OCI-M2 (cell line): ENCODE measurements around the gene EVL.
"Not testable (repeated sequence)": the region's sequence is repeated elsewhere in the genome, so short reads cannot be mapped to it uniquely, and the experiment has no call there.

Experiments used
- DNase-seq: peaks from one replicate; lab custom pipeline; 2025; ENCODE audit not compliant: unreplicated experiment; lab: John Stamatoyannopoulos, UW

Gene EVL

DNA sequence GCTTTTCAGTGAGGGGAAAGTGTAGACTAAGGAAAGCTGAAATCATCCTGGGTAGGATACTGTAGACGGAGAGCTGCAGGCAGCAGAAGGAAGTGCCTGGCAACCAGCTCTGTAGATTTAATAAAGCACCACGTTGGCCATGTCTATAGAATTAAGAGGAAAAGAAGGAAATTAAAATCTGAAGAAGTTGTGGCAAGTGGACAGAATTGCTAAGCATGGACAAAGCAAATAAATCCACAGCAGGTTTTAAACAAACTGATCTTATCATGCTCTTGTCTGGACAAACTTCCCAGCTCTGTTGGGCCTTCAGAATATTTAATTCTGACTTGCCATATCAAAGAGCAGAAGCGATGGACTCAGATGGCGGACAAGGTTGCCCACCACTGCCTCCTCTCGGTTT, 27.2 kb upstream of the EVL start:
- no peak for DNase-seq

DNA sequence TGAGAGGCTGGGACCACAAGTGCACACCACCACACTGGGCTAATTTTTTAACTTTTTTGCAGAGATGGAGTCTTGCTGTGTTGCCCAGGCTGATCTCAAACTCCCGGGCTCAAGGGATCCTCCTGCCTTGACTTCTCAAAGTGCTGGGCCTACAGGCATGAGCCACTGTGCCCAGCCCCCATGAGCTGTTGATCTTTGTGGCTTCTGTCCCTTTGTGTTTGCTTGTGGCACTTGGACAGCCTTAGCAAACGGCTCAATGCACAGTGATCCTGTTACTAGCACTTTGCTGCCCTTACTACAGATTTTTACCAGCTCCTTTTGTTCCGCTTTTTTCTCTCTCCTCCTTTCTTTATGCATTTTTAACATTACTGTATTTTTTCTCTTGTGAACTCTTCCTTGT, 25.3 kb upstream of the EVL start:
- DNase-seq = no peak

DNA sequence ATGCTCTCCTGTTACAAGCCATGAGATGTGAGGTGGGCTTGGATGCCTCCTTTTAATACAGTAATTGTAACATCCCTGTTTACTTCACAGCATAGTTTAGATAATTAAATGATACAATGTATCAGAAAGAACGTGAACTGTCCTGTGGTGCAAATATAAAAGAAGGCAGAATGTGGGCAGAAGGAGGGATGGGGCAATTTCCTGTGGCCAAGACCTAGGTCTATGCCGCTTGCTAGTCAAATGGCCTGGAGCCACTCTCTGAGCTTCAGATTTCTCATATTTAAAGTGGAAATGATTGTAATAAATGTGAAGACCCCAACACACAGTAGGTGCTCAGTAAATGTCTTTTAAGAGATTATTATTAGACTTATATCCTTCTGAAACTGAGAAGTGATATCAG, 24.0 kb upstream of the EVL start:
- DNase-seq = no peak

DNA sequence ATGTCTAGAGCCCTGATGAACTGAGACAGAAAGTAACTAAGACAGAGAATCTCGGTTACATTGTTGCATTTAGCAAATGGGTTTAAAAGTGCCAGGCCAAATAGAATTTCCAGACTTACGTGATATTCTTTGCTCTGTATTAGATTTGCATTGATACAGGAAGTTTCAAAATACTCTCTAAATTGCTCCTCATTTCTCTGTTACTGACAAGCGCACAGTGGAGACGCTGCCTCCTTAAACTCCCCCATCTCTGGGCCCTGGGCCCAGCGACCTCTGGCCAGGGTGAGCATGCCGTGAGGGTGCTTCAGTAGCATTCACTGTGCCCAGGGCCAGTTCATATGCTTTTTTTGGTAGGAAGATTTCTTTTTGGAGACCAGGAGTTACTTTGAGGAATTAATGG, 22.9 kb upstream of the EVL start:
- DNase-seq = no peak

GRCh38 chr14:100045642-100046344, 19.4 kb upstream of the EVL start:
- no peak for DNase-seq

- DNase-seq = no peak
Observed at GRCh38 chr14:100047600-100047999, 17.6 kb upstream of the EVL start.

DNA sequence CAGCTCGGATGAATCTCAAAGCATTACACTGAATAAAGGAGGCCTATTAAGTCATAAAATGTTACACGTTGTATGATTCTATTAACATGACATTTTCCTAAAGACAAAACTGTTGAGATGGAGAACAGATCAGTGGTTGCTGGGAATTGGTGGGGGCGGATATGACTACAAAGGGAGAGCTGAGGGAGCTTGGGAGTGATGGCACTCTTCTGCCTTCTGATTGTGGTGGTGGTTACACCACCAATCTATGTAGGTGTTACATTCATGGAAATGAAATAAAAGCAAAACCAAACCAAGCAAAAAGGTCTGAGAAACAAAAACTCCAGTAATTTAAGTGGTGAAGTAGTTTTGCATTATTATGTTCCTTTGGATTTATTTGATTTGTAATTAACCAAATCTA, 16.4 kb upstream of the EVL start:
- no peak for DNase-seq

- DNase-seq = no peak
Observed at GRCh38 chr14:100049220-100049619, 16.0 kb upstream of the EVL start.

DNA sequence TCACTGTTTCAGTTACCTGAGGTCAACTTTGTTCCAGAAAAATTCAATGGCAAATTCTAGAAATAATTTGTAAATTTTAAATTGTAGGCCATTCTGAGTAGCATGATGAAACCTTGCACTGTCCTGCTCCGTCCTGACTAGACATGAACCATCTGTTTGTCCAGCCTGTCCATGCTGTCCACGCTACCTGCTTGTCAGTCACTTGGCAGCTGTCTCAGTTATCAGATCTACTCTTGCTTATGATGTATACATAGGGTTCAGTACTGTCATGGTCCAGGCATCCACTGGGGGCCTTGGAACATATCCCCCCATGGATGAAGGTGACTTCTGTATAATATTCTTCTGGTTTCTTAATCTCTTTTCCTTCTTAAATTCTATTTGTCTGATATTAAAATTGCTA, 14.1 kb upstream of the EVL start:
- no peak for DNase-seq

GRCh38 chr14:100051543-100051942, 13.7 kb upstream of the EVL start:
- no peak for DNase-seq

DNA sequence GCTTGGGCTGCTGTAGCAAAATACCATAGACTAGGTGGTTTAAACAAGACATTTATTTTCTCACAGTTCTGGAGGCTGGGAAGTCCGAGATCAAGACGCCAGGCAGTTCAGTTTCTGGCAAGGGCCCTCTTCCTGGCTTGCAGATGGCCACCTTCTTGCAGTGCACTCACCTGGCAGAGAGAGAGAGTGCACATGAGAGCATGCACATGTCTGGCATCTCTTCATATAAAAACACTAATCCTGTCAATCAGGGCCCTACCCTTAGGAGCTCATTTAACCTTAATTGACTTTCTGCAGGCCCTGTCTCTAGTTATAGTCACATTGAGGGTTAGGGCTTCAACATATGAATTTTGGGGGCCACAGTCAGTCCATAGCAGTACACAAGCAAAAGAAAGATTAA, 12.4 kb upstream of the EVL start:
- no peak for DNase-seq

GRCh38 chr14:100054316-100055075, 10.7 kb upstream of the EVL start:
- no peak for DNase-seq

DNA sequence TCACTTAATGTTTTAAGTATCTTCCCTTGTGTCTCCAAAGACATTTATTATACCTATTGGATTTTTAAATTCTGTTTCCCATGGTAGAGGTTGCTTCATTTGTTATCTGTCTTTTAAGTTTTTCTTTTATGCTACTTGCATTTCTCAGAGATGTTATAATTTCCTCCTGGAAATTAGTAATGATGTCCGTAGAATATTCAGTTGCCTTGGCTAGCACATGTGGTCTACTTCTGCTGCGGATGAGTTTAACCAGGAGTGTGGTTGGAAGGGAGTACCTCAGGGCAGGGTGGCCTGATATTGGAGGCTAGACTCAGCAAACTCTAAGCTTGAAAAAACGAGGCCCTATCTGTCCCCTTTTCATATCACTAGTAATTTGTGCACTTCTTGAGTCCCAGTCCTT, 8.8 kb upstream of the EVL start:
- no peak for DNase-seq

DNA sequence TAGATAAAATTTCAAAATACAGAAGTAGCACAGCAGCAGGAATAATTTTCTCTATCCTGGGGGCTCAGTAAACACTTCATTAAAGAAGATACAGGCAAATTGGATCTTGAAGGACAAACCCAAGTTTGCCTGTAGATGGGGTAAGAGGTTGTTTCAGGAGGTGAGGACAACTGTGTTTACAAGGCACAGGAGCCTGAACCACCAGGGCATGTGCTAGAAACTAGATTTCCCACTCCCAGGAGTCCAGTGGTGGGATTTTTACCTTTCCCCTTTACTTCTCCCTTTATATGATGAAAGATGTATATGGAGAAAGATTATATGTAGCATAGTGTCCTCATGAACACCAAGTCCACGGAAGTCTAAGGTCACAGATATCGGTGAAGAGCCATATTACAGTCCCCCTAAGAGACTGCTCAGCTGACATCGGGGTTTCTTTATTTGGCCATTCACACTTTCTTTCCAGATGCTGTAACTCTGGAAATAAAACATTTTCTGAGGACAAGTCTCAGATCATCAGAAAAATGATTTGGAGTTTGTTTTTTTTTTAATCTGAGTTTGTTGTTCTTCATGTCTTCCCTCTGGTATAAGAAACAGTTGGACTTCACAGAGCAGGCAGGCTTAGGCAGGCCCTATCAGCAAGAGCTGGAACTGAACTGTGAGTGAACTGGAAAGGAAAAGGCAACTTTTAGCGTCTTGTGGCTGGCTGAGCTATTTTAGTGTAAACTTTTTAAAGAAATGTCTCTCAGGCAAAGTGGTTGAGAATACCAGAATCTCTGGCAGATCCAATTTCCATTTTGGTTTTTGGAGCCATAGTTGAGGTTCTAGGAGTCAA, 8.0 kb upstream of the EVL start:
- no peak for DNase-seq

DNA sequence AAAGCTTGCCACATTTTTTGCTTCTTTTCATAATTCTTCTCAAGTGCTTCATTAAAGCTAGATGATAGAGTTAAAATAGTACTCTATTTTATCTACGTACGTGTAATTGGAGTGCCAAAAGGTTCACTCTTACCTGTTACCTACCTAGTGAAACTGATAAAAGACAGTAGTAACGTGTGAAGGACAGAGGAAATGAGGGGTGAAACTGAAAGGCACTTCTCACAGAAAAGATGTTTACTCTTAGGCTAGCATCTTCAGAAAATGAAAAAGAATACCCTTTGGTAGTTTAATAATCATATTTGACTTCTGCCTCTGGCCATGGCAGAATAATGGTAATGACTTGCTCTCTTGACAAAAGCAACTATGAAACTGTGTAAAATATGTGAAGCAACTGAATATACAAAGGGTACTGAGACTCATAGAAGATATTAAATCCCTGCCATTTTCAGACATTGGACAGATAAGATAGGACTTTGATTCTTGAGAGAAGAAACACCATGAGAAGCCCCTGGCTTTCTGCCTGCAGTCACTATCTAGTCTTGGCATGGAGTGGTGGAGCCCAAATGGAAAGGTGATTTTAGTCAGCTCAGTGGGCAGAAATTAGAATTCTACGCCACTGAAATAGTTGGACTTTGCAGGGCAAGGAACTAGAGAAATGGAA, 6.3 kb upstream of the EVL start:
- no peak for DNase-seq

DNA sequence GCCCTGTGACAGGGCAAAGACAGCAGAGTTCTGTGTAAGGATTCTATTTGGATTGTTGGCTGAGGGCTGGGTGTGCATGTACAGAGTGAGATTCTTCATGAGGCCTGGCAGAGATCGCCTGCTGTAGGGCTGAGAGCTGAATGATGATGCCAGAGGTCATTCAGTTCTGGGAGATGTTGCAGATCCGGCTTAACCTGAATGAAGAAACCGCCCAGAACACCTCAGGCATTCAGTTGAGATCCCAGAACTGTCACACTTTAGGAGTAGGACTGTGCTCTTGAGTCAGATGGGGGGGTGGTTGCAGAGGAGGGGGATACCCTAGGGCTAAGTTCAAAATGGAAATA, 5.8 kb upstream of the EVL start:
- DNase-seq = no peak

GRCh38 chr14:100060760-100061159, 4.5 kb upstream of the EVL start:
- no peak for DNase-seq

- DNase-seq = no peak
Observed at GRCh38 chr14:100062590-100062989, 2.6 kb upstream of the EVL start.

DNA sequence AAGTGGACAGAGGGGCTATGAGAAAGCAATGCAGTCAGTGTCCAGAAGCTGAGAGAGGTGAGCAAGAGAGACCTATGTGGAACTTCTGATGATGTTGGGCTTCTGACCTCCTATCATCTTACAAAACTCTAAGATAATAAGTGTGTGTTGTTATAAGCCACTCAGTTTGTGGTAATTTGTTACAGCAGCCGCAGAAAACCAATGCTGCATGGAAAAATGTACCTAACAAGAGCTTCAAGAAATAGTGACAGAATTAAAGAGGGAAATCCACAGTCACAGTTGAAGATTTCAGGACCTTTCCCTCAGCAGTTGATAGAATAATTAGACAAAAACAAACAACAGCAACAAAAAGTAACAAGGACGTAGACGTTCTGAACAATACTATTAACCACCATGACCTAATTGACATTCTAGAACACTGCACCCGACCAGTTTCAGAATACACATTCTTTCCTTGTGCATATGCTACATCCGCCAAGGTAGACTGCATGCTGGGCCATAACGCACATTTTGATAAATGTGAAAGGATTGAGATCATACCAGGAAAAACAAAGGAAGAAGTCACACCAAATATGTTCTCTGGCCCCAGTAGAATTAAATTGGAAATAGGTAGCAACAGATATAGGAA, 1.8 kb upstream of the EVL start:
- DNase-seq = no peak

- DNase-seq = not testable (repeated sequence)
Observed at GRCh38 chr14:100064335-100065092, 708 bp upstream of the EVL start.
